ENCODE measurements around the gene GPC2. TPM values are rescaled to one million over a fixed set of nuclear protein-coding genes. Genes with fewer than 3 reads are reported as not detected.
A peak's percentile ranks its signal among the peaks of the same experiment; 100 is the strongest.

GPC2 gene
- total and polyA plus RNA-seq, 2 donors (not counting 3 experiments of a cell fraction or from before 2014, with no cell fraction given): 9.2 to 17.5 TPM

- POLR2A ChIA-PET: no interaction called here
- no peaks in the 10 kb centered on the region for H3K79me2 ChIP-seq (ENCODE audit: control insufficient read depth, insufficient read depth, low read length)
- intact Hi-C loops (cut with micrococcal nuclease): loop anchor here (10.0 kb wide), 1 partner anchor 912 kb away; no protein-coding TSS in a partner anchor
- H3K27me3 ChIP-seq (ENCODE audit: control insufficient read depth in 2 of 2, insufficient read depth in 2 of 2, low read length in 2 of 2): peaks cover 0 to 3% of the 10 kb centered on the region in 2 experiments
- H3K36me3 ChIP-seq (ENCODE audit: control insufficient read depth in 2 of 2, extremely low read depth in 1 of 2, insufficient read depth in 2 of 2, low read length in 2 of 2): no peaks in the 10 kb centered on the region
- H3K4me3 ChIP-seq (replicated peaks in 1 of 3; ENCODE audit: insufficient read depth in 1 of 3, low read depth in 1 of 3, low read length in 3 of 3): no peak overlapping the region
- no peak overlapping the region for H2AFZ ChIP-seq (ENCODE audit: low read depth, low read length)
- FAIRE-seq (no peak), DNase-seq (ENCODE audit: low read depth, low spot score) (no peak)
- no peak overlapping the region for H3K4me2 ChIP-seq (ENCODE audit: insufficient read depth, low read length)
- no peak overlapping the region for H3K9ac ChIP-seq (replicated peaks; ENCODE audit: extremely low read depth, insufficient read depth, low read length)
- dilution Hi-C loops (cut with MboI; ENCODE audit: extremely low pct_ligation_motif_present, low sequenced_read_pairs): no loop called here
- no peaks in the 10 kb centered on the region for H3K9me1 ChIP-seq (replicated peaks; ENCODE audit: control insufficient read depth, extremely low read depth, insufficient read depth, low read length)
- no peak overlapping the region for H3K27ac ChIP-seq (ENCODE audit: insufficient read depth, low read depth, low read length)
- CTCF ChIA-PET: interaction anchor here (1.1 to 1.6 kb wide), 3 partner anchors 9 to 265 kb away, joined by 4 to 8 read pairs (median 6); no protein-coding TSS in a partner anchor
- no TSS peak for BruUV-seq (replicated peaks)
- no peaks in the 10 kb centered on the region for H3K9me3 ChIP-seq (replicated peaks; ENCODE audit: control insufficient read depth, insufficient read depth, low read length)
- no peaks in the 10 kb centered on the region for H4K20me1 ChIP-seq (replicated peaks; ENCODE audit: control insufficient read depth, extremely low read depth, insufficient read depth, low read length)
- TF ChIP-seq GATA2 (IDR thresholded peaks at IDR 0.05; ENCODE audit: insufficient read depth, insufficient read length, low read depth, low read length): no peak
- TF ChIP-seq FOS (IDR thresholded peaks at IDR 0.05; ENCODE audit: borderline replicate concordance, insufficient read depth, low read length): no peak
- no peaks in the 10 kb centered on the region for H3K4me1 ChIP-seq (ENCODE audit: control insufficient read depth, extremely low read depth, insufficient read depth, low read length)
These were observed 34.7 kb downstream of the GPC2 start for GRCh38 chr7:100142461-100142860.

GRCh38 chr7:100141555-100141949 is 35.6 kb downstream of the GPC2 start:
- Histone ChIP-seq H3K4me1 (ENCODE audit: control insufficient read depth, extremely low read depth, insufficient read depth, low read length) (no peaks in the 10 kb centered on the region), H2AFZ (ENCODE audit: low read depth, low read length) (no peak overlapping the region), H4K20me1 (replicated peaks; ENCODE audit: control insufficient read depth, extremely low read depth, insufficient read depth, low read length) (no peaks in the 10 kb centered on the region), H3K4me2 (ENCODE audit: insufficient read depth, low read length) (no peak overlapping the region), H3K79me2 (ENCODE audit: control insufficient read depth, insufficient read depth, low read length) (no peaks in the 10 kb centered on the region), H3K27ac (ENCODE audit: insufficient read depth, low read depth, low read length) (no peak overlapping the region), H3K27me3 (ENCODE audit: control insufficient read depth in 2 of 2, insufficient read depth in 2 of 2, low read length in 2 of 2) (peaks cover 0 to 3% of the 10 kb centered on the region in 2 experiments), H3K36me3 (ENCODE audit: control insufficient read depth in 2 of 2, extremely low read depth in 1 of 2, insufficient read depth in 2 of 2, low read length in 2 of 2) (no peaks in the 10 kb centered on the region), H3K4me3 (replicated peaks in 1 of 3; ENCODE audit: insufficient read depth in 1 of 3, low read depth in 1 of 3, low read length in 3 of 3) (no peak overlapping the region), H3K9me3 (replicated peaks; ENCODE audit: control insufficient read depth, insufficient read depth, low read length) (no peaks in the 10 kb centered on the region), H3K9me1 (replicated peaks; ENCODE audit: control insufficient read depth, extremely low read depth, insufficient read depth, low read length) (no peaks in the 10 kb centered on the region), H3K9ac (replicated peaks; ENCODE audit: extremely low read depth, insufficient read depth, low read length) (no peak overlapping the region)
- TF ChIP-seq CTCF (IDR thresholded peaks at IDR 0.05; ENCODE audit: extremely low read depth in 1 of 2, insufficient read depth in 1 of 2, low read depth in 1 of 2, low read length in 2 of 2) (no peak), MYC (IDR thresholded peaks at IDR 0.05; ENCODE audit: low read depth, low read length) (no peak)
- CTCF ChIA-PET: interaction anchor here (1.1 to 1.8 kb wide), 4 partner anchors 9 to 266 kb away, joined by 3 to 14 read pairs (median 6); no protein-coding TSS in a partner anchor
- dilution Hi-C loops (cut with MboI; ENCODE audit: extremely low pct_ligation_motif_present, low sequenced_read_pairs): no loop called here
- POLR2A ChIA-PET: no interaction called here
- FAIRE-seq: peak; percentile 42
- DNase-seq (ENCODE audit: low read depth, low spot score): no peak
- no TSS peak for BruUV-seq (replicated peaks)
- intact Hi-C loops (cut with micrococcal nuclease): loop anchor here (10.0 kb wide), 1 partner anchor 913 kb away; no protein-coding TSS in a partner anchor
